Measurements from ENCODE around the gene MTF1.

DNA sequence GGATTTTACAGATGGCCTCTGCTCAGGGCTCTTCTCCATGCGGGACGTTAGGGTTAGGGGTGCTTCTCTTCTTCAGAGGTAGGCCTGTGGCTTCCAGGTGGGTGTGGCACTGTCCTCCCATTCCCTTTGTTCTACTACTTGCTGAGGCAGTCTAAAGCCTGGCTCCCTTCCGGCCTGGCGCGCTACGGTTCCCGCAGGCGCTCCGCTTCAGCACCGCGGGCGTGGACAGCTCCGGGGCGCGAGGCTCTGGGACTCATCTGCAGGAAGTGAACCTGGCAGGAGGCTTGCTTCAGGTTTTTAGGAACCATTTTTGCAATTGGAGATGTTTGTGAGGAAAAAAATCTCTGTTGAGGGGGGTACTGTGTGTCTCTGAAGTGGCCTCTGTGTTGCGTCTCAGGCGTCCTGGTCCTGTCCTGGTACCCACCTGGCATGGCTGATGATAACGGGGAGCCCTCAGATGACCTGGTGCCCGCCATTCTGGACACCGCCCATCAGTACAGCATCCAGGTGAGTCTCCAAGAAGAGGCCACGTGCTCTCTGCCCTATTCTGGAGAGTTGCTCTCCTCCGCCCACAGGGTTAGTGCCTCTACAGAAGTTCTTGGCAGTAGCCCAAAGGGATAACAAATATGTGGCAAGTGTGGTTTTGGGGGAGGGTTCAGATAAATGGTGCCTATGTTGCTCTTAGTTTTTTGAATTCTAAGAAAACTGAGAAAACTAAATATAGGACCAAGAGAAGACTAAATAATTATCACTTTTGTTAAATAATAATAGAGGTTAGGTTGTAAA is 63.9 kb downstream of the MTF1 start:
- TF ChIP-seq, protein P1, sequence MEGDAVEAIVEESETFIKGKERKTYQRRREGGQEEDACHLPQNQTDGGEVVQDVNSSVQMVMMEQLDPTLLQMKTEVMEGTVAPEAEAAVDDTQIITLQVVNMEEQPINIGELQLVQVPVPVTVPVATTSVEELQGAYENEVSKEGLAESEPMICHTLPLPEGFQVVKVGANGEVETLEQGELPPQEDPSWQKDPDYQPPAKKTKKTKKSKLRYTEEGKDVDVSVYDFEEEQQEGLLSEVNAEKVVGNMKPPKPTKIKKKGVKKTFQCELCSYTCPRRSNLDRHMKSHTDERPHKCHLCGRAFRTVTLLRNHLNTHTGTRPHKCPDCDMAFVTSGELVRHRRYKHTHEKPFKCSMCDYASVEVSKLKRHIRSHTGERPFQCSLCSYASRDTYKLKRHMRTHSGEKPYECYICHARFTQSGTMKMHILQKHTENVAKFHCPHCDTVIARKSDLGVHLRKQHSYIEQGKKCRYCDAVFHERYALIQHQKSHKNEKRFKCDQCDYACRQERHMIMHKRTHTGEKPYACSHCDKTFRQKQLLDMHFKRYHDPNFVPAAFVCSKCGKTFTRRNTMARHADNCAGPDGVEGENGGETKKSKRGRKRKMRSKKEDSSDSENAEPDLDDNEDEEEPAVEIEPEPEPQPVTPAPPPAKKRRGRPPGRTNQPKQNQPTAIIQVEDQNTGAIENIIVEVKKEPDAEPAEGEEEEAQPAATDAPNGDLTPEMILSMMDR (IDR thresholded peaks at IDR 0.05), result no peak
- TF ChIP-seq EP300 (IDR thresholded peaks at IDR 0.05) (no peak), POLR2AphosphoS5 (IDR thresholded peaks at IDR 0.05) (peak in 1 of 2 donors; percentile 40)

All from esophagus muscularis mucosa (tissue), 4 donors.